ENCODE data around the gene RIMS4. TPM values are rescaled to one million over a fixed set of nuclear protein-coding genes. Genes with fewer than 3 reads are reported as not detected.

RIMS4 gene
- total and polyA plus RNA-seq, 2 of the 8 experiments (the other 6 are each of a cell fraction or from before 2014, with no cell fraction given) = 13.3 to 44.2 TPM

DNA sequence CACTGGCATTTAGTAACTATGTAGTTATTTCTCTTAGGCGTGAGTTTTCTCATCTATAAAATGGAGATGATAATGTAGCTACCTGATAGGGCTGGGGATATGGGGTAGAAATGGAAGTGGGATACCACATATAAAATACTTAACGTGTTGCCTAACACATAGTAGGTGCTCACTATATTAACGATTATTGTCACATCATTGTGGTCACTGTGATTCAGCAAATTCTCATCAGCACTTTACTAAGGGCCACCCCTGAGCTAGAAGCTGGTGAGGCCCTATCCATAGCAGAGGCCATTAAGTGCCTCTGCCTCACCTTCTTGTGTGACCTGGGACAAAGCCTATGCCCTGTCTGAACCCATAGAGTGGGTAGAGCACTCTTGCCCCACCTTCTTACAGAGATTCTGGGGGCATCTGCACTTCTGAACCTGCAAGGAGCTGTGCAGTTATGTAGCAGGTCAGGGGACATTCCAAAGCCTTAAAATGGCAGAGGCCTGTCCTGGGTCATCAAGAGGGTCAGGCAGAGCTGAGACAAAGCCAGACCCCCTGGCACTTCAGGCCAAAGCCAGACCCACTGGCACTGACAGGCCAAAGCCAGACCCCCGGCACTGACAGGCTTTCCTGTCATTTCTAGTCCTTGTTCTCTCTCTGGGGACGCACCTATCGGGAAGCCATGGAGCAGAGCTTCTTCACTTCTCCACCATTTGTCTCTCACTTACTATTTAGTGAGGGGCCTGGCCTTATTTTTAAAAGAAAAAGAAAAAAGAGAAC is 7.0 kb upstream of the RIMS4 start:
- H3K14ac ChIP-seq (ENCODE audit: insufficient read length) = no peak overlapping the region
- H2BK120ac ChIP-seq (replicated peaks; ENCODE audit: low read depth, low read length) = no peak overlapping the region
- no peak overlapping the region for H3K56ac ChIP-seq (replicated peaks; ENCODE audit: insufficient read length, low read depth, low read length)
- ChIA-PET CTCF (ENCODE audit: partially characterized antibody) (interaction anchor here (0.5 to 2.2 kb wide), 10 partner anchors 8 to 576 kb away, joined by 3 to 12 read pairs (median 3); no protein-coding TSS in a partner anchor), POLR2A (ENCODE audit: partially characterized antibody) (no interaction called here)
- TF ChIP-seq CEBPB (IDR thresholded peaks at IDR 0.05; ENCODE audit: low read depth, low read length) (no peak), GTF2F1 (IDR thresholded peaks at IDR 0.05; ENCODE audit: borderline replicate concordance, low read depth, low read length) (no peak), SP1 (IDR thresholded peaks at IDR 0.05; ENCODE audit: low read depth, low read length) (no peak), CHD1 (IDR thresholded peaks at IDR 0.05; ENCODE audit: low read depth, low read length) (no peak), EP300 (IDR thresholded peaks at IDR 0.05; ENCODE audit: borderline replicate concordance in 1 of 2, low read depth in 2 of 2, low read length in 2 of 2) (no peak), TAF7 (optimal IDR thresholded peaks at IDR 0.05; ENCODE audit: borderline replicate concordance, low read depth, low read length) (no peak), CREB1 (IDR thresholded peaks at IDR 0.05) (no peak), HDAC6 (IDR thresholded peaks at IDR 0.05; ENCODE audit: low read depth, low read length) (no peak), BRCA1 (IDR thresholded peaks at IDR 0.05; ENCODE audit: low read depth, low read length) (no peak), SIRT6 (IDR thresholded peaks at IDR 0.05; ENCODE audit: low read length) (no peak), CTBP2 (IDR thresholded peaks at IDR 0.05; ENCODE audit: borderline replicate concordance, insufficient read depth, insufficient read length, low read length) (no peak), TEAD4 (IDR thresholded peaks at IDR 0.05; ENCODE audit: low read depth, low read length) (no peak)
- TF ChIP-seq, protein P1, sequence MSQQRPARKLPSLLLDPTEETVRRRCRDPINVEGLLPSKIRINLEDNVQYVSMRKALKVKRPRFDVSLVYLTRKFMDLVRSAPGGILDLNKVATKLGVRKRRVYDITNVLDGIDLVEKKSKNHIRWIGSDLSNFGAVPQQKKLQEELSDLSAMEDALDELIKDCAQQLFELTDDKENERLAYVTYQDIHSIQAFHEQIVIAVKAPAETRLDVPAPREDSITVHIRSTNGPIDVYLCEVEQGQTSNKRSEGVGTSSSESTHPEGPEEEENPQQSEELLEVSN (IDR thresholded peaks at IDR 0.05) = no peak
- H2AK5ac ChIP-seq (ENCODE audit: low read depth, low read length) = no peak overlapping the region
- H3K4me3 ChIP-seq (ENCODE audit: extremely low read depth in 1 of 4, insufficient read depth in 2 of 4, low read depth in 3 of 4, low read length in 4 of 4) = no peak overlapping the region
- peaks cover 0 to 4% (median 1%) of the 10 kb centered on the region in 4 experiments; a peak in 1 of 7 replicates for H3K4me1 ChIP-seq (replicated peaks in 1 of 4; ENCODE audit: control insufficient read depth in 3 of 4, insufficient read depth in 4 of 4, low read length in 3 of 4)
- H3K9me3 ChIP-seq (ENCODE audit: insufficient read depth in 2 of 2, low read depth in 1 of 2, low read length in 1 of 2) = no peaks in the 10 kb centered on the region
- 90% methylated on average over 6 of the region's 6 CpGs; no CpG with 5 or more reads in 1 of the 2 experiments for WGBS, 2 experiments (ENCODE audit: extremely low coverage in 1 of 2, insufficient coverage in 1 of 2, insufficient read length in 1 of 2, insufficient replicate concordance in 2 of 2, low coverage in 1 of 2, low lambda C conversion rate in 2 of 2, missing lambda C conversion rate in 1 of 2)
- no peak overlapping the region for H3K4ac ChIP-seq (replicated peaks; ENCODE audit: insufficient read length, low read depth, low read length)
- no peak overlapping the region for H4K8ac ChIP-seq (ENCODE audit: extremely low read depth, insufficient read depth, low read length)
- H2BK20ac ChIP-seq (ENCODE audit: low read length) = no peak overlapping the region
- FAIRE-seq (no peak), DNase-seq (ENCODE audit: low read depth in 1 of 2, low spot score in 2 of 2) (no peak)
- no peak overlapping the region for H2BK15ac ChIP-seq (ENCODE audit: low read length)
- no peaks in the 10 kb centered on the region for H3K79me1 ChIP-seq (ENCODE audit: low read depth, low read length)
- H4K91ac ChIP-seq (replicated peaks; ENCODE audit: insufficient read length, low read length) = no peak overlapping the region
- no peaks in the 10 kb centered on the region for H3K36me3 ChIP-seq (ENCODE audit: control insufficient read depth in 2 of 4, insufficient read depth in 4 of 4, low read length in 3 of 4)
- no peak overlapping the region; the same call in 1 of the 2 replicates for H2BK5ac ChIP-seq (ENCODE audit: low read depth, low read length)
- no peak overlapping the region for H3K18ac ChIP-seq (ENCODE audit: extremely low read depth, low read length)
- no peak overlapping the region for H4K5ac ChIP-seq (ENCODE audit: insufficient read length, low read depth, low read length)
- H3K79me2 ChIP-seq (ENCODE audit: control insufficient read depth in 1 of 2, insufficient read depth in 2 of 2, low read length in 2 of 2) = no peaks in the 10 kb centered on the region
- no peaks in the 10 kb centered on the region for H4K20me1 ChIP-seq (replicated peaks in 1 of 2; ENCODE audit: control insufficient read depth in 1 of 2, insufficient read depth in 2 of 2, low read length in 2 of 2)
- no peak overlapping the region for H3K4me2 ChIP-seq (ENCODE audit: insufficient read depth in 1 of 2, low read depth in 2 of 2, low read length in 2 of 2)
- H2BK12ac ChIP-seq (ENCODE audit: low read depth, low read length) = no peak overlapping the region
- no peak overlapping the region for H2AFZ ChIP-seq (ENCODE audit: low read length)
- peaks cover 0 to 6% (median 3%) of the 10 kb centered on the region in 4 experiments; a peak in 4 of 7 replicates for H3K27me3 ChIP-seq (replicated peaks in 1 of 4; ENCODE audit: control insufficient read depth in 3 of 4, extremely low read depth in 1 of 4, insufficient read depth in 3 of 4, low read length in 3 of 4)
- no peak overlapping the region for H3K23ac ChIP-seq (ENCODE audit: insufficient read length)
- no peak overlapping the region for H3K27ac ChIP-seq (ENCODE audit: low read depth, low read length)
- H3K9ac ChIP-seq (replicated peaks in 1 of 4; ENCODE audit: extremely low read depth in 1 of 4, low read depth in 3 of 4, low read length in 3 of 4) = no peak overlapping the region
- no peaks in the 10 kb centered on the region for H3K23me2 ChIP-seq (ENCODE audit: low read depth, low read length)

All from H1 (cell line).